CMK (cell line): ENCODE data around the gene CERS3.

Source experiments
- DNase-seq: peaks from one replicate; pipeline ENCODE4 v3.0.0-alpha.2; 2010; ENCODE audit warnings: low read depth

Gene CERS3

GRCh38 chr15:100383302-100384107 lies 145.2 kb downstream of the CERS3 start:
- DNase-seq = no peak

- no peak for DNase-seq
Measured at GRCh38 chr15:100373942-100374341, 154.8 kb downstream of the CERS3 start.

DNA sequence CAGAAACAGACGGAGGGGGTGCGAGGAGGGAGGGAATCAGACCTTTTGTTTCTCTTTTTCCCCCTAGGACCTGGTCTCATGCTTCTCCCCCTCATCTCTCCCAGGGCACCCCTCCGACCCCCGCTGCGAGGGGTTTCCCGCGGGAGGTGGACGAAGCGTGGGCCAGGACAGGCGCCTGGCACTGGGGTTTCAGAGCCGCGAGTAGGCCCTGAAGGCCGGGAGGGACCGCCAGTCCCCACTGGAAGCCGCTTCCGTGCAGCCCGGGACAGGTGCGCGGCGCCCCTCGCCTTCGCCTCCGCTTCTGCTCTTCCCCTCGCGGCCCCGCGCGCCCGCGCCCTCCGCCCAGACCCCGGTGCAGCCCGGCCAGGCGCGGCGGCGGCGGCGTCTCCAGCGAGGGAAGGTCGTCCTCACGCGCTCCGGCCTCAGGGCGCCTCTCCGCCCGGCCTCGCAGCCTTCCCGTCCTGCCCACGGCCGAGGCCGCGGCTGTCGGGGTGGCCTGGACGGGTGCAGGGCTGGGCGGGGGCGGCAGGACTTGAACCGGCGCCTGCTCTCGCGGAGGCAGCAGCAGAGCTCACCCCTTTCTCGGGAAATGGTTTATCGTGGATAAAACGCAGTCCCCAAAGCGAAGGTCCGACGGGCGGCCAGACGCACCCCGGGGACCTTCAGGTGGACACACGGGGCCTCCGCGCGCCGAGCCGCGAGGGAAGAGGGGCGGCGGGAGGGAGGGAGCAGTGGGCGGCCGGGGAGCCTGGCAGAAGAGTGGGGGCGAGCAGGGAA lies 155.4 kb downstream of the CERS3 start:
- no peak for DNase-seq

DNA sequence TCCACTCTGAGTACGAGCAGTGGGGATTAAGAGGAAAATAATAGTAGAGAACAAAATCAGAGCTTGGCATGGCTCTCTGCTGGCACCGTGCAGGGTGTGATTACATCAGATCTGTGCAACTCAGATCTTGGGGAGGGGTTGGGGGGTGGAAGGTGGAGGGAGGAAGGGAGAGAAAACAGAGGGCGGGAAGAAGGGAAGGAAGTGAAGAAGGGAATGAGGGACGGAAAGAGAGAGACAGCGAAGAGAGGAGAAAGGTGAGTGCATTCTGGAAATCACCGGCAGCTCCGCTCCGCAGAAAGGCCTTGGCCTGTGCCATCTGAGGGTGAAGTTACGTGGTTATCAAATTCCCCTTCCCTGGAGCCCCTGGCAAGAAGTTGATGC lies 156.0 kb downstream of the CERS3 start:
- DNase-seq = no peak

- DNase-seq = no peak
Measured at GRCh38 chr15:100355342-100355741, 173.4 kb downstream of the CERS3 start.

GRCh38 chr15:100353449-100353848 lies 175.3 kb downstream of the CERS3 start:
- no peak for DNase-seq

GRCh38 chr15:100350434-100351226 lies 178.1 kb downstream of the CERS3 start:
- no peak for DNase-seq
